Measurements from ENCODE around the gene TTC17. TPM values are rescaled to one million over a fixed set of nuclear protein-coding genes. Genes with fewer than 3 reads are reported as not detected.

TTC17 gene
- total and polyA plus RNA-seq, 10 donors = 31.1 to 208 (median 109) TPM

DNA sequence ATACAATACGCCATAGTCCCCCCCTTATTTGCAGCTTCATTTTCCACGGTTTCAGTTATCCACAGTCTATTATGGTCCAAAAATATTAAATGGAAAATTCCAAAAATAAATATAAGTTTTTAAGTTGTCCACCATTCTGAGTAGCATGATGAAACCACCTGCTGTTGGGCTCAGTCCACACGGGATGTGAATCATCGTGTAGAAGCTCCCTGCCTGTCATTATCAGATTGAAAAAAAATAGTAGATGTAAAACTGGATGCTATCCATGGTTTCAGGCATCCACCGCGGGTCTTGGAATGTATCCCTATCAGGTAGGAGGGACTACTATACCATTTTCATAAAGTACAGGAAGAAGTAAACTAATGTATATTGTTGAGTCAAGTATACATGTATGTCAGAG, 127.4 kb downstream of the TTC17 start:
- 94 to 97% (median 96%) methylated on average over 6 of the region's 6 CpGs for WGBS, 5 donors

DNA sequence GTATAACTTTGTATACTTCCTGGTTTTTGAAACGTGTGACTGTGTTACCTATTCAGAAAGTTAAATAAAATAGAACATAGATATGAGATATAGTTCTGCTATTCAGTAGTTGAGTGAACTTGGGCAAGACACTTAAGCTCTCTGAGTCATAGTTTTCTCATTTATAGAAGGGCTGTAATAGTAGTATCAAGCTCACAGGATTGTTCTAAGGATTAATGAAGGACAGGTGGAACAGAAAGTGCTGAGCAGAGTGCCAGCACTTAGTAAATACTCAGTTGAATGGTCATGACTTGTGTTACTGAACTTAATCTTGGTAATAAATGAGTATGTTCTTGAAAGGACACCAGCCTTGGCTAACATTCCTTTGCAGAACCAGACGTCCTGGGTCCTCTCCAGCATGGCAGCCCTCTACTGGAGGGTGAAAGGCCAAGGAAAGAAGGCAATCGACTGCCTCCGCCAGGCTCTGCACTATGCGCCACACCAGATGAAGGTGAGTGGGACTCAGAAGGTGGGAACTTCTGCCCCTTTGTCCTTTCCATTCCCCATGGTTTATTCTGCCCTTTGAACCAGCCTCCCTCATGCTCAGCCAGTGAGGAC, 131.2 kb downstream of the TTC17 start:
- Histone ChIP-seq H3K27ac (no peak overlapping the region), H3K4me3 (no peak overlapping the region), H3K36me3 (peaks cover 0 to 87% (median 43%) of the 10 kb centered on the region in 6 donors), H3K9me3 (no peaks in the 10 kb centered on the region), H3K4me1 (no peaks in the 10 kb centered on the region), H3K27me3 (replicated peaks in 1 of 7) (no peaks in the 10 kb centered on the region)
- TF ChIP-seq, protein P1, sequence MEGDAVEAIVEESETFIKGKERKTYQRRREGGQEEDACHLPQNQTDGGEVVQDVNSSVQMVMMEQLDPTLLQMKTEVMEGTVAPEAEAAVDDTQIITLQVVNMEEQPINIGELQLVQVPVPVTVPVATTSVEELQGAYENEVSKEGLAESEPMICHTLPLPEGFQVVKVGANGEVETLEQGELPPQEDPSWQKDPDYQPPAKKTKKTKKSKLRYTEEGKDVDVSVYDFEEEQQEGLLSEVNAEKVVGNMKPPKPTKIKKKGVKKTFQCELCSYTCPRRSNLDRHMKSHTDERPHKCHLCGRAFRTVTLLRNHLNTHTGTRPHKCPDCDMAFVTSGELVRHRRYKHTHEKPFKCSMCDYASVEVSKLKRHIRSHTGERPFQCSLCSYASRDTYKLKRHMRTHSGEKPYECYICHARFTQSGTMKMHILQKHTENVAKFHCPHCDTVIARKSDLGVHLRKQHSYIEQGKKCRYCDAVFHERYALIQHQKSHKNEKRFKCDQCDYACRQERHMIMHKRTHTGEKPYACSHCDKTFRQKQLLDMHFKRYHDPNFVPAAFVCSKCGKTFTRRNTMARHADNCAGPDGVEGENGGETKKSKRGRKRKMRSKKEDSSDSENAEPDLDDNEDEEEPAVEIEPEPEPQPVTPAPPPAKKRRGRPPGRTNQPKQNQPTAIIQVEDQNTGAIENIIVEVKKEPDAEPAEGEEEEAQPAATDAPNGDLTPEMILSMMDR (IDR thresholded peaks at IDR 0.05 in 8 of 11, conservative IDR thresholded peaks at IDR 0.05 in 3 of 11) = no peak
- no peak for TF ChIP-seq POLR2A (IDR thresholded peaks at IDR 0.05)
- no peak for TF ChIP-seq POLR2AphosphoS5 (IDR thresholded peaks at IDR 0.05)
- DNase-seq = no peak
- intact Hi-C loops (cut with DNase I; ENCODE audit: low total_unique reads) = no loop called here
- 89 to 96% (median 94%) methylated on average over 5 of the region's 5 CpGs for WGBS, 5 donors

More for the DNA sequence above, 127.4 kb downstream of the TTC17 start:
- no peak overlapping the region for H3K27ac ChIP-seq
- H3K9me3 ChIP-seq = peaks cover 0 to 10% (median 8%) of the 10 kb centered on the region in 8 donors
- TF ChIP-seq POLR2A (IDR thresholded peaks at IDR 0.05) (no peak), POLR2AphosphoS5 (IDR thresholded peaks at IDR 0.05) (no peak)
- TF ChIP-seq, protein P1 (IDR thresholded peaks at IDR 0.05 in 8 of 11, conservative IDR thresholded peaks at IDR 0.05 in 3 of 11) = no peak
- peaks cover 0 to 64% (median 10%) of the 10 kb centered on the region in 6 donors for H3K36me3 ChIP-seq
- DNase-seq = no peak
- intact Hi-C loops (cut with DNase I; ENCODE audit: low total_unique reads) = no loop called here
- H3K4me1 ChIP-seq = no peaks in the 10 kb centered on the region
- H3K4me3 ChIP-seq = no peak overlapping the region
- H3K27me3 ChIP-seq (replicated peaks in 1 of 7) = no peaks in the 10 kb centered on the region

DNA sequence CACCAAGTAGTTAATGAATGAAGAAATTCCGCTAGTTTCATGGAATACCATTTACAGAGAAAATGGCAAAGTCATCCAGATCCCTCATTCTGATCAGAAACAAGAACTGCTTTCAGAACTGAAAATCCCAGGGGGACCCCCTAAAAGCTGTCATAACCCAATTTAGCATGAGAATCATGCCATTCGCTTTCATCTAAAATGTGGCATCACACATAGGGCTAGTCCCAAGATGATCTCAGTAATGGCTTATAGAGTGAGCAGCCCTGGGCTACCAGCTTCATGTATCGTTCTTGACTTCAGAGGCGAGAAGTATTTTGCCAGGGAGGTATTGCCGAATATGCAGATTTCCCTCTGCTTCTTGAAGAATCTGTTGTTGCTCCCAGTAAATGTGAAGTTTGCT, 134.0 kb downstream of the TTC17 start:
- Histone ChIP-seq H3K27me3 (replicated peaks in 1 of 7) (no peaks in the 10 kb centered on the region), H3K4me3 (no peak overlapping the region), H3K36me3 (peaks cover 0 to 72% (median 45%) of the 10 kb centered on the region in 6 donors), H3K9me3 (no peaks in the 10 kb centered on the region), H3K27ac (no peak overlapping the region), H3K4me1 (no peaks in the 10 kb centered on the region)
- DNase-seq = no peak
- TF ChIP-seq POLR2A (IDR thresholded peaks at IDR 0.05) = no peak
- WGBS, 5 donors = 82 to 97% (median 93%) methylated on average over 5 of the region's 5 CpGs
- intact Hi-C loops (cut with DNase I; ENCODE audit: low total_unique reads) = no loop called here

DNA sequence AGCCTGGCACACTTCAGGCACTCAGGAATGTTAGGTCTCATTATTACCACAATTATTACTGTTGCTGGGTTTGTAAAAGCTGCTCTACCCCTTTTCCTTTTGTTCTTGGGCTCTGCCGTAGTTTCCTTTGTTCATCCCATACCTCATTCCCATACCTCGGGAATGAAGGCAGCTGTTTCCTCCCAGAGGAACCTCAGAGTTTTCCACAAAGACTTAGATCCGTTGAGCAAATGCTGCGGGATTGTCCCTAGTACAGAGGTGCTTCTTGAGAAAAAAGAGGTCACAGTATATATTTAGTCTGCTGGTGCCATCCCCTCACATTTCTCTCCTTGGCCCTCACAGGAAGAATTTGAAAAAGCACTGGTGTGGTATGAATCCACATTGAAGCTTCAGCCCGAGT, 134.7 kb downstream of the TTC17 start:
- no peaks in the 10 kb centered on the region for H3K9me3 ChIP-seq
- no peak overlapping the region for H3K4me3 ChIP-seq
- peaks cover 0 to 70% (median 45%) of the 10 kb centered on the region in 6 donors for H3K36me3 ChIP-seq
- WGBS, 5 donors = 77 to 87% (median 81%) methylated on average over 5 of the region's 5 CpGs
- no peaks in the 10 kb centered on the region for H3K27me3 ChIP-seq (replicated peaks in 1 of 7)
- intact Hi-C loops (cut with DNase I; ENCODE audit: low total_unique reads) = no loop called here
- DNase-seq = no peak
- TF ChIP-seq POLR2AphosphoS5 (IDR thresholded peaks at IDR 0.05) (no peak), POLR2A (IDR thresholded peaks at IDR 0.05) (no peak)
- TF ChIP-seq, protein P1 (IDR thresholded peaks at IDR 0.05 in 8 of 11, conservative IDR thresholded peaks at IDR 0.05 in 3 of 11) = no peak
- no peaks in the 10 kb centered on the region for H3K4me1 ChIP-seq
- no peak overlapping the region for H3K27ac ChIP-seq

Measured in spleen (tissue), 11 donors.